Measurements from ENCODE around the gene CEACAM18. TPM values are rescaled to one million over a fixed set of nuclear protein-coding genes. Genes with fewer than 3 reads are reported as not detected.
A peak's percentile ranks its signal among the peaks of the same experiment; 100 is the strongest.

Gene CEACAM18
- total RNA-seq (not detected), polyA plus RNA-seq (not detected)
- long read RNA-seq, donor 1 = 0 reads
- long read RNA-seq, donor 2 = 0 reads
- long read RNA-seq, donor 3 = 0 reads

- no peaks in the 10 kb centered on the region for H3K9me3 ChIP-seq
- peaks cover 0 to 55% (median 10%) of the 10 kb centered on the region in 9 donors for H3K27me3 ChIP-seq
These were observed at the start of gene CEACAM18 for GRCh38 chr19:51478381-51479234. CEACAM18 (plus strand) TSS chr19:51478539.

GRCh38 chr19:51430221-51430620, 48.1 kb upstream of the CEACAM18 start:
- Histone ChIP-seq H3K36me3 (no peaks in the 10 kb centered on the region), H3K4me1 (peaks cover 0 to 28% (median 0%) of the 10 kb centered on the region in 12 donors), H3K4me3 (no peak overlapping the region), H3K9me3 (peaks cover 0 to 3% (median 0%) of the 10 kb centered on the region in 12 donors), H3K27ac (peak overlapping the region in 1 of 12 donors; percentile 66), H3K27me3 (peaks cover 0 to 10% (median 0%) of the 10 kb centered on the region in 9 donors)
- TF ChIP-seq POLR2A (IDR thresholded peaks at IDR 0.05) = no peak
- TF ChIP-seq CTCF (IDR thresholded peaks at IDR 0.05) = no peak
- WGBS, 4 donors = 46 to 57% (median 51%) methylated on average over 3 of the region's 3 CpGs
- DNase-seq = no peak
- intact Hi-C loops (cut with DNase I) = loop anchor here in 1 of 10 donors (10.0 kb wide), 1 partner anchor 95 kb away; no protein-coding TSS in a partner anchor
- ATAC-seq = no peak

More at GRCh38 chr19:51478381-51479234, at the start of gene CEACAM18:
- no peak for ATAC-seq
- intact Hi-C loops (cut with DNase I) = loop anchor here in 3 of 10 donors (10.0 kb wide), 2 partner anchors 296 to 306 kb away; no protein-coding TSS in a partner anchor
- H3K4me3 ChIP-seq = no peak within 1 kb of the TSS
- 58 to 61% (median 58%) methylated on average over 15 to 17 of the region's 17 CpGs for WGBS, 4 donors
- no peak within 1 kb of the TSS for H3K27ac ChIP-seq
- H3K36me3 ChIP-seq = no peaks in the 10 kb centered on the region
- DNase-seq = no peak
- H3K4me1 ChIP-seq = no peaks in the 10 kb centered on the region
- no peak for TF ChIP-seq CTCF (IDR thresholded peaks at IDR 0.05)
- TF ChIP-seq POLR2A (IDR thresholded peaks at IDR 0.05) = no peak

DNA sequence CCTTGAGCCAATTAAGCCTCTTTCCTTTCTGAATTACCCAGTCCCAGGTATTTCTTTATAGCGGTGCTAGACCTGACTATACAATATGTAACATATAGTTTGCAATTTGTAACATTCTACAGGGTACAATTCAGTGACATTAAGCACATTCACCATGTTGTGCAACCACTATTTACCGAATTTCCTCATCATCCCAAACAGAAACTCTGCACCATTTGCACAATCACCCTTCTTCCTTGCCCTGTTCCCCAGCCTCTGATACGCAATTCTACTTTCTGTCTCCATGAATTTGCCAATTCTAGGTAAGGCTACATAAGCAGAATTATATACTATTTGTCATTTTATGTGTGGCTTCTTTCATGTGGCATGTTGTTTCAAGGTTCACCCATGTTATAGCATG, 47.2 kb upstream of the CEACAM18 start:
- 46 to 72% (median 59%) methylated on average over 3 of the region's 3 CpGs for WGBS, 4 donors
- Histone ChIP-seq H3K27ac (peak overlapping the region in 1 of 12 donors; percentile 66), H3K36me3 (no peaks in the 10 kb centered on the region), H3K4me1 (peaks cover 0 to 28% (median 0%) of the 10 kb centered on the region in 12 donors), H3K4me3 (no peak overlapping the region), H3K27me3 (peaks cover 0 to 14% (median 0%) of the 10 kb centered on the region in 9 donors), H3K9me3 (peaks cover 0 to 3% (median 0%) of the 10 kb centered on the region in 12 donors)
- no peak for TF ChIP-seq CTCF (IDR thresholded peaks at IDR 0.05)
- no peak for TF ChIP-seq POLR2A (IDR thresholded peaks at IDR 0.05)
- intact Hi-C loops (cut with DNase I) = loop anchor here in 1 of 10 donors (10.0 kb wide), 1 partner anchor 96 kb away; no protein-coding TSS in a partner anchor
- DNase-seq (no peak), ATAC-seq (peak in 2 of 4 donors; percentile 36 to 49)

- intact Hi-C loops (cut with DNase I) = loop anchor here in 1 of 10 donors (10.0 kb wide), 1 partner anchor 98 kb away; no protein-coding TSS in a partner anchor
- DNase-seq = no peak
- no peaks in the 10 kb centered on the region for H3K36me3 ChIP-seq
- WGBS, 4 donors = 50 to 64% (median 59%) methylated on average over 4 of the region's 4 CpGs
- no peak overlapping the region for H3K27ac ChIP-seq
- no peak overlapping the region for H3K4me3 ChIP-seq
- H3K27me3 ChIP-seq = peaks cover 0 to 26% (median under 1%) of the 10 kb centered on the region in 9 donors
- H3K4me1 ChIP-seq = peaks cover 0 to 25% (median 0%) of the 10 kb centered on the region in 12 donors
- ATAC-seq = no peak
- TF ChIP-seq CTCF (IDR thresholded peaks at IDR 0.05) (no peak), POLR2A (IDR thresholded peaks at IDR 0.05) (no peak)
- H3K9me3 ChIP-seq = peaks cover 0 to 3% (median 0%) of the 10 kb centered on the region in 12 donors
These were observed 45.3 kb upstream of the CEACAM18 start for GRCh38 chr19:51433043-51433442.
